GM18505 (cell line): ENCODE measurements around the gene KRT76.

Source experiments
- ATAC-seq: cut with Tn5 transposase; IDR thresholded peaks from one replicate; pipeline ENCODE4 v1.9.1; 2021; ENCODE audit not compliant: unreplicated experiment
- POLR2A ChIP-seq: IDR thresholded peaks from 4 replicates; pipeline ENCODE4 v1.6.1; 2011; ENCODE audit warnings: borderline replicate concordance; ENCODE audit not compliant: insufficient read depth, insufficient read length; ENCODE audit errors: extremely low read depth

KRT76 gene

GRCh38 chr12:52808573-52809160 is 31.5 kb upstream of the KRT76 start:
- no peak for TF ChIP-seq POLR2A
- no peak for ATAC-seq

- no peak for ATAC-seq
- no peak for TF ChIP-seq POLR2A
Measured at GRCh38 chr12:52807544-52808470, 30.7 kb upstream of the KRT76 start.

GRCh38 chr12:52806821-52807543 is 29.8 kb upstream of the KRT76 start:
- no peak for ATAC-seq
- TF ChIP-seq POLR2A, result no peak

- TF ChIP-seq POLR2A, result no peak
- ATAC-seq, result no peak
Measured at GRCh38 chr12:52806169-52806811, 29.1 kb upstream of the KRT76 start.

GRCh38 chr12:52805739-52806138 is 28.6 kb upstream of the KRT76 start:
- ATAC-seq, result no peak
- no peak for TF ChIP-seq POLR2A

- no peak for TF ChIP-seq POLR2A
- no peak for ATAC-seq
Measured at GRCh38 chr12:52805000-52805399, 27.9 kb upstream of the KRT76 start.

- ATAC-seq, result no peak
Measured at GRCh38 chr12:52802442-52802841, 25.3 kb upstream of the KRT76 start.

GRCh38 chr12:52801773-52802172 is 24.6 kb upstream of the KRT76 start:
- ATAC-seq, result no peak
- TF ChIP-seq POLR2A, result no peak

More at GRCh38 chr12:52802442-52802841, 25.3 kb upstream of the KRT76 start:
- no peak for TF ChIP-seq POLR2A

GRCh38 chr12:52800259-52800917 is 23.2 kb upstream of the KRT76 start:
- no peak for TF ChIP-seq POLR2A
- ATAC-seq, result no peak

GRCh38 chr12:52799505-52800211 is 22.5 kb upstream of the KRT76 start:
- no peak for ATAC-seq
- TF ChIP-seq POLR2A, result no peak

- no peak for TF ChIP-seq POLR2A
- no peak for ATAC-seq
Measured at GRCh38 chr12:52798671-52799504, 21.7 kb upstream of the KRT76 start.
